CD4-positive, alpha-beta T cell treated with Interleukin-1 beta for 1 hour (primary cell): ENCODE data around the gene SYNE4.
A peak's percentile ranks its signal among the peaks of the same experiment; 100 is the strongest.
"Not testable (repeated sequence)": the region's sequence is repeated elsewhere in the genome, so short reads cannot be mapped to it uniquely, and the experiment has no call there.

ENCODE experiments used
- DNase-seq, 2 donors: peaks; one replicate each; pipeline ENCODE4 v3.0.0-alpha.2; 2020 to 2022

The SYNE4 gene

DNA sequence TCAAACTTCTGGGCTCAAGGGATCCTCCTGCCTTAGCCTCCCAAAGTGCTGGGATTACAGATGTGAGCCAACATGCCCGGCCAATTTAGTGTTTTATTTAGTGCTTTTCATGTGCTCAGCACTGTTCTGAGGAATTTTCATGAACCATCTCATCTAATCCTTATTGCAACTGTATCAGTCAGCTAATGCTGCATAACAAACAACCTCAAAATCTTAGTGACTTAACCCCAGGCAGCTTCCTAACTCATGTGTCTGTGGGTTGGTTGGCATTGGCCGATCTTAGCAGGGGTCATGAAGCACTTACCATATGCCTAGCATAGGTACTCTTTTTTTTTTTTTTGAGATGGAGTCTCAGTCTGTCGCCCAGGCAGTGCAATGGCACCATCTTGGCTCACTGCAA is 19.8 kb downstream of the SYNE4 start:
- DNase-seq: no peak

- DNase-seq: no peak
These were observed 21.1 kb downstream of the SYNE4 start for GRCh38 chr19:35987571-35987896.

DNA sequence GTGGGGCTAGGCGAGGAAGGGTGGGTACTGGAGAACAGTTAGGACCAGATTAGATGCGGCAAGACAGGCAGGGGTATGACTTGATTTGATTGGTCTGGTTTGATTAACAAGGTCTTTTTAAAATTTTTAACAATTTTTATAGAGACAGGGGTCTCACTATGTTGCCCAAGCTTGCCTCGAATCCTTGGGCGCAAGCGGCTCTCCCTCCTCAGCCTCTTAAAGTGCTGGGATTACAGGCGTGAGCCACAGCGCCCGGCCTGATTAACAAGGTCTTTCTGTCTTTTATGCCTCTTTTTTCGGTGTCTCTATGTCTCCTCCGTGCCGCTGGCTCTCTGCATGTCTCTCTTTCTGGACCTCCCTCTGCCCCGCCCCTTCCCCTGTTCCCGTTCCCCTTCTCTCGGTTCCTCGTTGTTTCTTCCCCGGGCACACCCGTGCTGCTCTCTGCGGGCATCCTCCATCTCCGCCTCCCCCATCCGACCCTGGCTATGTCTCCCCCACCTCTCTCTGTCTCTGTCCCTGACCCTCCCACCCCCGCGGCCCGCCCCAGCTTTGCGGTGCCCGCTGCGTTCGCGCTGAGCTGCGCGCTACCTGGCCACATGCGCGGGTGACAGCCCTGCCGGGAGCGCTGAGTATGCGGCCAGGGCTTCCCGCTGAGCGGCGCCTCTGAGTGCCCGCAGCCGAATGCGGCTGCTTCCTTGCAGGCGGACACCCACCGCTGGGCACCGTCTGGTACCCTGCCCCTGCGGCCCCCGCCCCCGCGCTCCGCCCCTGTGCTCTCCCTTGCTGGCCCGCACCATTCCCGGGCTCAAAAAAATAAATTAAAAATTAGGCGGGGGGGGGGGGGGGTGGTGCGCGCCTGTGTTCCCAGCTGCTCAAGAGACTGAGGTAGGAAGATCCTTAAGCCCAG is 21.7 kb downstream of the SYNE4 start:
- DNase-seq: peak; percentile 9 to 20

DNA sequence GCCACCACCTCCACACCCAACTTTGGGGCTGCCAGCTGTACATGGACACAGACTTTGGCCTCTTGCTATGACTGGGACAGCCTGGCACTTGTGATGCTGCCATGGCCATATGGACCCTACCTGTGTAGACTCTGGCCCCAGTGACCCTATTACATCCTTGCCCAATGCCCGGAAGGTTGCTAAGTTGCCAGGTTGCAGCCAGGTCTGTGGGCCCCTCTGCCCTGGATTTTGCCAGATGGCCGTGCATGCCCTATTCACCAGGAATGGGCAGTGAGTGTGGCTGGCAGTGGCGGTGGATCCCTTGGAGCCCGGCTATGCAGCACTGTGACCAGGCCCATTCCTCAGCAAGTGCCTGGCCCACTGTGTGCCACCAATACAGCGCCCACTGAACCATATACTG is 22.5 kb downstream of the SYNE4 start:
- DNase-seq: no peak

GRCh38 chr19:35983177-35983576 is 25.4 kb downstream of the SYNE4 start:
- DNase-seq: no peak

GRCh38 chr19:35980997-35981396 is 27.6 kb downstream of the SYNE4 start:
- DNase-seq: not testable (repeated sequence)

- DNase-seq: no peak
These were observed 29.7 kb downstream of the SYNE4 start for GRCh38 chr19:35978832-35979365.

GRCh38 chr19:35978271-35978670 is 30.3 kb downstream of the SYNE4 start:
- DNase-seq: no peak

- DNase-seq: peak; percentile 18 to 31
These were observed 31.0 kb downstream of the SYNE4 start for GRCh38 chr19:35977446-35978222.

DNA sequence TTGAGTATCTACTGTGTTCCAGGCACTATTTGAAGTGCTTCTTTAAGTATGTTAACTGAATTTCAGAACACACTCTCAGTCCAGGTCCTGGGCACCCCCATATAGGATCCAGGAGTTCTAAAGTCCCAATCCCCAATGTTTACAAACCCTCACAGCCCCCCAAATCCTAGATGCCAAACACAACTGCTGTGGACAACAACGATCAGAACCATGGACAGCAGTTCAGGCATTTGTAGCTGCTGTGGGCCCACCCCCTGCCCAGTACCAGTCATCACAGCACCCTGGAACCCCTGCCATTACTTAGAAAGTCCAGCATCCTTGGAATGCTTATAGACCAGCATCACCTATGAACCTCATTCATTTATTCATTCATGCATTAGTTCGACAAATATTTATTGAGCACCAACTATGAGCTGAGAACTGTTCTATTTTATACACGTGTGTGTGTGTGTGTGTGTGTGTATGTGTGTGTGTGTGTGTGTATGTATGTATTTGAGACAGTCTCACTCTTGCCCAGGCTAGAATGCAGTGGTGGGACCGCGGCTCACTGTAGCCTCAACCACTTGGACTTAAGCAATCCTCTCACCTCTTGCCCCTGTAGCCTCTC is 32.9 kb downstream of the SYNE4 start:
- DNase-seq: no peak

GRCh38 chr19:35973487-35973886 is 35.1 kb downstream of the SYNE4 start:
- DNase-seq: no peak

- no peak for DNase-seq
These were observed 41.8 kb downstream of the SYNE4 start for GRCh38 chr19:35966771-35967170.

DNA sequence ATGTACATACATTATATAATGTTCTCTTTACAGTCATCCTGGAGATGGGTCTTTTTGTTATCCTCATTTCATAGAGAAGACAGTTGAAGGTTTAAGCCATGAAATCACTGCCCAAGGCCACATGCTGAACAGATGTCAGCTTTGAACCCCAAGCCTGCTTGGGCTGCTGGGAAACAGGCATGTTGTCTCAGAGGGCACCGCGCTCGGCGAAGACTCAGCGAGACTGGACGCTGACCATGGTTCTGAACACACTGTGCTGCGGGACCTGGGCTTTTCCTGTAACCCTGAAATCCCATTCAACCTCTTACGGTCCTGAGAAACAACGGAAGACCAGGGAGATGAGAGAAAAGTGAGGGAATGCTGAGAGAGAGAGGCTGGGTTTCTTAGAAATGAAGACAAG is 45.1 kb downstream of the SYNE4 start:
- peak; percentile 7 to 31 for DNase-seq

DNA sequence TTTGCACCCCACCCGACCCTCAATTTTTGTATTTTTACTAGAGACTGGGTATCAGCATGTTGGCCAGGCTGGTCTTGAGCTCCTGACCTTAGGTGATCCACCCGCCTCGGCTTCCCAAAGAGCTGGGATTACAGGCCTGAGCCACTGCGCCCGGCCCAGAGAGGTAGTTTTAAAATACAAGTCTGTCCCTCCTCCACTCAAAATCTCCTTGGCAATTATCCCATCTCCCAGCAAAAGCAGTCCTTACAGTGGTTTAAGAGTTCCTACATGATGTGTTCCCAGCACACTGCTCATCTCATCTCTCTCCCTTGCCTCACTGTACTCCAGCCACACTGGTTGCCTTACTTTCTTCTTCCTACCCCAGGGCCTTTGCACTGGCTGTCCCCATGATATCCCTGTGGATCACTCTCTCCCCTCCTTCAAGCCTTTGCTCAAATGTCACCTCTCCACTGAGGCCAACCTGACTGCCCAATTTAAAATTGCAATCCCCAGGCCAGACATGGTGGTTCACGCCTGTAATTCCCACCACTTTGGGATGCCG is 48.1 kb downstream of the SYNE4 start:
- no peak for DNase-seq

DNA sequence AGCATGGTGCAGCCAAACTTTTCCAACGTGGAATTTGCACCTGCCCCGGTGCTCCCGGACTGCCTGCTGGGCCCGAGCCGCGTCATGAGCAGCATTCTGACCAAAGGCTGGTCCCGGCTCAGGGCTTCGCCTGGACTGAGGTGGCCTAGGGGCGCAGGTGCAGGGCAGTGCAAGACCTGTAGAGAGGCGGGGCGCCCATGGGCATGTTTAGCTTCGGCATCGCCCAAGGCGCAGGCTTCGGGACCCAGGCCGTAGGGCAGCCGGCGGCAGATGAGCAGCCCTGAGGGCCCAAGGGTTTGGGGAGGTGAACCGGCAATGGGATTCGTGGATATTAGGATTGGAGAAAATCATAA is 48.7 kb downstream of the SYNE4 start:
- DNase-seq: no peak

DNA sequence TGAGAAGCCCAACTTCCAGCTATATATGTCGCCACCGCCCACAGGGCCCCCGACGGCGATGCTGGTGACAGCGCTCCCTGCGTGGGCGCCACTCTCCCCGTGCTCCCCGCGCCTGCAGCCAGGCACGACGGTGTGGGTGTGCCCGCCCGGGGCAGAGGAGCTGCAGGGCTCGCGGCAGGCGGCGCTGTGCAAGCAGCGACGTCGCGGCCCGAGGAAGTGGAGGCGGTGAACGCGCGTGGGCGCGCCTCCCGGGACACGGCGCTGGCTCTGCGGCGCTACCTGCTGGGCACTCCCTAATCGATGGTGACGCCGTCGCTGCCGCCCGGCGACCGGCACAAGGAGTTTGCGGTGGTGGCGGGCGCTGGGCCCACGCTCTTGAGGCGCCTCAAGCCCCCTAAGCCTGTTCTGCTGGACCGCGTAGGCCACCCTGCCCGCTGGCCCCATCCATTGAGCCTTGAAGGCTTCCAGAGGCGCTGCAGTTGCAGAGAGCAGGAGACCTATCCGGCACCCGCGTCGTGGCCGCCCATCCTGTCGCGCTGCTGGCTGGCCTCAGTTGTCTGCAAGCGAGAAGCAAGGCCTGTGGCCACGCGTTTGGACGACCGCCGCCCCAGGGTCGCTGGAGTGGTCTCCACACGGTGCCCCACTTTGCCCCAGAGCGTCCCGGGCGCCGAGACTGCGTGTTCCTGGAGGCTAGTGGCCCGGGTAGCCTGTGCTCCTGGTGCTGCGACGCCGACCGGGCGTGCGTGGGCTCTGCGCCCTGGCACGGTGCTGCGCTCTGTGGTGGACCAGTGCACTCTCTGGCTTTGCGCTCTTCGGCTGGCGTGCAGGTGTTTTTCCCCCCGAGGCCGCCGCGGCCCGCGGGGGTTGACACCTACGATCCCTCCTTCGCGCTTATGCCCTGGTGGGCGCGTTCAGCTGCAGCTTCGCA is 49.3 kb downstream of the SYNE4 start:
- DNase-seq: peak; percentile 83 to 86

DNA sequence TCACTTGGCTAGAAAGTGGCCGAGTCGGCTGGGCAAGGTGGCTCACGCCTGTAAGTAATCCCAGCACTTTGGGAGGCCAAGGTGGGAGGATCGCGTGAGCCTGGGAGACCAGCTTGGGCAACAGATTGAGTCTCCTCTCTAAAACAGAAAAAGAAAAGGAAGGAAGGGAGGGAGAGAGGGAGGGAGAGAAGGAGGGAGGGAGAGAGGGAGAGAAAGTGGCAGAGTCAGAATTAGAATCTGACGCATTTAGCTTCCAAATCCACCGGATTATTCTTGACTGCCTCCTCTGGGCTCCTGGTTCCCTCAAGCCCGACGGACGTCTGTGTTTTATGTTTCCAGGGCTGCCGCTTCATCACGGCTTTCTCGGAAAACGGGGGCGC is 50.0 kb downstream of the SYNE4 start:
- DNase-seq: no peak

GRCh38 chr19:35957411-35957810 is 51.2 kb downstream of the SYNE4 start:
- not testable (repeated sequence) for DNase-seq

GRCh38 chr19:35955881-35956634 is 52.6 kb downstream of the SYNE4 start:
- no peak for DNase-seq
